Small intestine (tissue), 7 donors: Measurements from ENCODE around the gene MORN3. TPM values are rescaled to one million over a fixed set of nuclear protein-coding genes. Genes with fewer than 3 reads are reported as not detected.
"Not testable (repeated sequence)": the region's sequence is repeated elsewhere in the genome, so short reads cannot be mapped to it uniquely, and the experiment has no call there.

Source experiments
- DNase-seq, 2 donors: peaks; one replicate each; pipeline versions ENCODE4 v3.0.0 to v3.0.0-alpha.2; 2013
- FAIRE-seq: peaks from 2 replicates; lab custom pipeline; 2012; peaks lifted over from hg19 to GRCh38; lab: Jason Lieb, UNC
- H3K27ac ChIP-seq, 3 donors: one replicate each; pipeline ENCODE4 v1.5.1; 2013; ENCODE audit warnings: low read length in 2 of 3, mild to moderate bottlenecking in 2 of 3, control low read depth in 1 of 3, inconsistent platforms in 1 of 3, low read depth in 1 of 3, moderate library complexity in 1 of 3
- H3K27me3 ChIP-seq, 3 donors: one replicate each; pipeline ENCODE4 v1.6.1; 2013; ENCODE audit warnings: low read length in 3 of 3, inconsistent platforms in 1 of 3; ENCODE audit not compliant: control insufficient read depth in 3 of 3, insufficient read depth in 3 of 3
- H3K36me3 ChIP-seq, 3 donors: one replicate each; pipeline ENCODE4 v1.6.1; 2013; ENCODE audit warnings: low read length in 3 of 3, inconsistent platforms in 1 of 3, low read depth in 1 of 3, mild to moderate bottlenecking in 1 of 3, moderate library complexity in 1 of 3; ENCODE audit not compliant: control insufficient read depth in 3 of 3, insufficient read depth in 2 of 3
- H3K4me1 ChIP-seq, 3 donors: one replicate each; pipeline ENCODE4 v1.6.1; 2013; ENCODE audit warnings: low read length in 2 of 3, inconsistent platforms in 1 of 3, low read depth in 1 of 3, mild to moderate bottlenecking in 1 of 3, moderate library complexity in 1 of 3; ENCODE audit not compliant: control insufficient read depth in 3 of 3, insufficient read depth in 2 of 3
- H3K4me3 ChIP-seq, 3 donors: one replicate each; pipeline ENCODE4 v1.5.1; 2013; ENCODE audit warnings: low read length in 3 of 3, control low read depth in 1 of 3, inconsistent platforms in 1 of 3, low read depth in 1 of 3, mild to moderate bottlenecking in 1 of 3, moderate library complexity in 1 of 3
- H3K9me3 ChIP-seq, 2 donors: one replicate each; pipeline ENCODE4 v1.6.1; 2013; ENCODE audit warnings: low read depth in 1 of 2, low read length in 1 of 2; ENCODE audit not compliant: control insufficient read depth in 2 of 2, insufficient read depth in 1 of 2
- WGBS, 3 donors: extraction: QIAGEN DNeasy Blood & Tissue Kit; methylation state at CpG; one replicate each; pipeline ENCODE4 v1.1.7; 2013; 5-methylcytosine and 5-hydroxymethylcytosine counted together
- polyA plus RNA-seq, 4 donors: library from polyadenylated mRNA; stranded (reverse) in 3 of 4; unstranded in 1 of 4; fragments of 200-250 nt in 3 of 4; fragments of 120-200 nt in 1 of 4; gene quantifications; one replicate each; pipeline versions ENCODE4 v1.2.1 to v1.2.3, GENCODE V29; 2013
- donor health status: healthy with polysubstance abuse.
- donor health status: control.
- donor health status: control.
- donor health status: Bipolar disorder and iron deficiency.
- donor health status: healthy.

MORN3 gene
- polyA plus RNA-seq, 4 donors, result 0.57 to 3.1 TPM; not detected in 2

GRCh38 chr12:121702944-121703343, 33.5 kb upstream of the MORN3 start:
- Histone ChIP-seq H3K27me3 (no peaks in the 10 kb centered on the region), H3K4me1 (peaks cover 0 to 2% (median 0%) of the 10 kb centered on the region in 3 donors), H3K27ac (no peak overlapping the region), H3K4me3 (no peak overlapping the region), H3K9me3 (peaks cover 0 to 3% of the 10 kb centered on the region in 2 donors), H3K36me3 (no peaks in the 10 kb centered on the region)
- no peak for DNase-seq
- no peak for FAIRE-seq
- 89 to 94% (median 92%) methylated on average over 6 of the region's 6 CpGs for WGBS, 3 donors

- H3K36me3 ChIP-seq, result no peaks in the 10 kb centered on the region
- peak overlapping the region in 1 of 3 donors; percentile 66 for H3K27ac ChIP-seq
- H3K27me3 ChIP-seq, result no peaks in the 10 kb centered on the region
- peaks cover 0 to 2% (median 0%) of the 10 kb centered on the region in 3 donors for H3K4me1 ChIP-seq
- H3K9me3 ChIP-seq, result peaks cover 0 to 3% of the 10 kb centered on the region in 2 donors
- DNase-seq (peak in 1 of 2 donors; percentile 56), FAIRE-seq (no peak)
- H3K4me3 ChIP-seq, result no peak overlapping the region
- whole genome bisulfite sequencing, 3 donors, result 89 to 93% (median 91%) methylated on average over 3 of the region's 3 CpGs
Observed at GRCh38 chr12:121701667-121702277, 32.3 kb upstream of the MORN3 start.

GRCh38 chr12:121697861-121698260, 28.4 kb upstream of the MORN3 start:
- WGBS, 3 donors, result 95 to 98% (median 98%) methylated on average over 6 of the region's 6 CpGs
- not testable (repeated sequence) for FAIRE-seq

GRCh38 chr12:121697093-121697698, 27.7 kb upstream of the MORN3 start:
- FAIRE-seq (peak; percentile 67), DNase-seq (peak; percentile 66 to 67)
- Histone ChIP-seq H3K4me1 (peaks cover 0 to 2% (median 0%) of the 10 kb centered on the region in 3 donors), H3K36me3 (no peaks in the 10 kb centered on the region), H3K27me3 (no peaks in the 10 kb centered on the region), H3K4me3 (no peak overlapping the region), H3K27ac (no peak overlapping the region), H3K9me3 (no peaks in the 10 kb centered on the region)
- 44 to 49% (median 49%) methylated on average over 9 of the region's 9 CpGs for WGBS, 3 donors

More at GRCh38 chr12:121697861-121698260, 28.4 kb upstream of the MORN3 start:
- H3K27me3 ChIP-seq, H3K27ac ChIP-seq, DNase-seq, H3K4me3 ChIP-seq, H3K9me3 ChIP-seq, H3K4me1 ChIP-seq, H3K36me3 ChIP-seq: not testable (repeated sequence)

GRCh38 chr12:121693155-121693687, 23.8 kb upstream of the MORN3 start:
- Histone ChIP-seq H3K9me3 (no peaks in the 10 kb centered on the region), H3K36me3 (no peaks in the 10 kb centered on the region)
- FAIRE-seq, result no peak

GRCh38 chr12:121692744-121693143, 23.3 kb upstream of the MORN3 start:
- not testable (repeated sequence) for H3K4me3 ChIP-seq, H3K27me3 ChIP-seq, FAIRE-seq, H3K36me3 ChIP-seq, H3K4me1 ChIP-seq, DNase-seq, H3K27ac ChIP-seq, H3K9me3 ChIP-seq
- 65 to 80% (median 70%) methylated on average over 3 of the region's 3 CpGs for WGBS, 3 donors

More at GRCh38 chr12:121693155-121693687, 23.8 kb upstream of the MORN3 start:
- Histone ChIP-seq H3K27me3 (peaks cover 0 to 2% (median 0%) of the 10 kb centered on the region in 3 donors), H3K27ac (no peak overlapping the region), H3K4me1 (no peaks in the 10 kb centered on the region), H3K4me3 (no peak overlapping the region)
- DNase-seq, result no peak
- 67 to 79% (median 67%) methylated on average over 7 of the region's 7 CpGs for WGBS, 3 donors

GRCh38 chr12:121689430-121689829, 20.0 kb upstream of the MORN3 start:
- 95 to 98% (median 97%) methylated on average over 2 of the region's 2 CpGs for WGBS, 3 donors
- Histone ChIP-seq H3K27ac (no peak overlapping the region), H3K9me3 (no peaks in the 10 kb centered on the region), H3K36me3 (no peaks in the 10 kb centered on the region), H3K4me1 (no peaks in the 10 kb centered on the region), H3K27me3 (peaks cover 0 to 2% (median 0%) of the 10 kb centered on the region in 3 donors), H3K4me3 (no peak overlapping the region)
- FAIRE-seq (no peak), DNase-seq (no peak)

GRCh38 chr12:121688966-121689365, 19.5 kb upstream of the MORN3 start:
- Histone ChIP-seq H3K36me3 (no peaks in the 10 kb centered on the region), H3K4me3 (no peak overlapping the region), H3K27ac (no peak overlapping the region), H3K9me3 (no peaks in the 10 kb centered on the region), H3K4me1 (no peaks in the 10 kb centered on the region), H3K27me3 (peaks cover 0 to 2% (median 0%) of the 10 kb centered on the region in 3 donors)
- FAIRE-seq (no peak), DNase-seq (no peak)
- WGBS, 3 donors, result 62 to 75% (median 62%) methylated on average over 3 of the region's 3 CpGs
